ENCODE data around the gene GPC5.

GPC5 gene

GRCh38 chr13:91537376-91537775 lies 139.0 kb downstream of the GPC5 start:
- DNase-seq (ENCODE audit: low read depth in 2 of 2): no peak

DNA sequence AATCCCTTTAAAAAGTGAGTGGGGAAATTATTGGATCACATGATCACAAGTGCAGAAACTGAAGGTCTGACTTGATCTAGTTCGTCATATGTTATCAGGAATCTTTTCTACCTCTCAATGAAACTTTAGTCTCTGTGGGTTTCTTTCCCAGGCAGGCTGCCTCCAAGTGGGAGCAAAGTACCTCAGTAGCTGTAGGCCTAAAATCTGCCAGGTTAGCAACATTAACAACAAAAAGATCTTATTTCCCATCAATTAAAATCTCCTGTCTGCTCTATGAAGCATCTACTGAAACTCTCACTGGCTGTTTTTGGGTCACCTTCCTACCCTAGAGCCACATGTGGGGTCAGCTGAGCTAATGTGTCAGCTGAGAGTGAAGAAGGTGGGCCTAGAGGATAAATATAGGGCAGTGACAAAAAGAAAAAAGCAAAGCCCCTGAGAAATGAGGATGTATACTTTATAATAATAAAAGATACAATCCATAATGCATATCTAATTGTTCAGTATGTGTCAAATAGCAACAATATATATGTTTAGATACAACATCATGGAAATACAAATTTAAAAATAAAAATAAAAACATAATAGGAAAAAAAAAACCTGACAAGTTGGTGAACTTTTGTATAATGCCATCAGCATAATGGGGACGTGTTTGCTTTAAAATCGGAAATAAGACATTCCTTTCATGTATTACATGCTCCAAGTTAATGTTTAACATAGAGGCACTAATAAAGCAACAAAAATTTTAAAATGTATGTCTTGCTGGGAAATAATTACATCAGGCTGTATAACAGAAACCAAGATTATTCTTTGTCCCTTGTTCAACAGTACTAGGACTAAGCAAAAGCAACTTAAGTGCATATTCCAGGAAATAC lies 141.1 kb downstream of the GPC5 start:
- DNase-seq (ENCODE audit: low read depth in 2 of 2): no peak

GRCh38 chr13:91540158-91540736 lies 141.8 kb downstream of the GPC5 start:
- no peak for DNase-seq (ENCODE audit: low read depth in 2 of 2)

GRCh38 chr13:91544723-91545122 lies 146.3 kb downstream of the GPC5 start:
- DNase-seq (ENCODE audit: low read depth in 2 of 2): no peak

DNA sequence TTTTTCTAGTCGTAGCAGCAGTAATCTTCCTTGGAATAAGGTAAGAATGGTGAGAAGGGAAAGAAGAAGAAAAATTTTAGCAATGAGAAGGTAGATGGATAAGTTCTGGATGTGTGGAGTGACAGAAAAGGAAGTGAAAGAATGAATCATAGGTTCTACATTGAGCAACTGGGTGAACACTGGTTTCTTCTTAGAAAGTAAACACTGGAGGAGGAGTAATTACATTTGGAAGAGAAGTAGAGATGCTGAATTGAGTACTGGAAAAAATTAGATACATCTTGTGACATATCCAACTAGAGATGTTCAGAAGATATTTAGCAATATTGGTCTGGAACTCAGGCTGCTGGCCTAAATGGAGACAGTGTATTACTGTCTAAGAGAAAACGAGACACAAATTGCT lies 148.5 kb downstream of the GPC5 start:
- no peak for DNase-seq (ENCODE audit: low read depth in 2 of 2)

DNA sequence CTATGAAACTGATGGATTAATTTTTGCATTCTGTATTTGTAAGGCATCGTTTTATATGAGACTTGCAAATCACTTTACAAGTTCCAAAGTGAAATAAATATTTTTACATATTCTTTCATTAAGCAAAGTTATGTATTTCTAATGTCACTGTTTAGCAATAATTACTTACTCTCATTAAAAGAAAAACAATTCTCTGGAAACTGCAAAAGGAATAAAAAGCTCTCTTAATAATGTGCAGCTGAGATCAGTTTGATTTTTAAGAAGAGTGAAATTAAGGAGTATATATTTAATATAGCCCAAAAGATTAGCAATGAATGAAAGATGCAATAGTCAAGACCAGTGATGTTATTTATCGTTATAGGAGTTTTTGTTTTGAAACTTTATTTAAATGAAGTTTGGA lies 155.2 kb downstream of the GPC5 start:
- DNase-seq (ENCODE audit: low read depth in 2 of 2): no peak

DNA sequence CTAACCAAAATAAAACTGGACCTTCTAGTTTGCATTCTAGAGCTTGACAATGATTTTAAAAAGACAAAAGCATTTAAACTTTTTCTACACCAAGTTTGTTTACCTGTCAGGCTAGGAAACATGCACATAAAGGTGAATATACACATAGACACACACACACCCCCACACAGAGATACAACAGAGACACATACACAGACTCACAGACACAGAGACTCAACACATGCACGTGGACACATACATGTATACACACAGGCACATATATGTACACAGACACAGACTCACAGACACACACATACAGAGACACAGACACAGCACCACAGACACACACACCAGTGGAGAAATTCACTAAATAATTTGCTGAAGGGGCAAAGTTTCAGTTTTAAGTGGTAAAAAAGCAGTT lies 155.7 kb downstream of the GPC5 start:
- no peak for DNase-seq (ENCODE audit: low read depth in 2 of 2)

GRCh38 chr13:91557328-91558090 lies 159.1 kb downstream of the GPC5 start:
- peak; percentile 23 to 24 for DNase-seq (ENCODE audit: low read depth in 2 of 2)

- no peak for DNase-seq (ENCODE audit: low read depth in 2 of 2)
These were observed 165.4 kb downstream of the GPC5 start for GRCh38 chr13:91563799-91564198.

DNA sequence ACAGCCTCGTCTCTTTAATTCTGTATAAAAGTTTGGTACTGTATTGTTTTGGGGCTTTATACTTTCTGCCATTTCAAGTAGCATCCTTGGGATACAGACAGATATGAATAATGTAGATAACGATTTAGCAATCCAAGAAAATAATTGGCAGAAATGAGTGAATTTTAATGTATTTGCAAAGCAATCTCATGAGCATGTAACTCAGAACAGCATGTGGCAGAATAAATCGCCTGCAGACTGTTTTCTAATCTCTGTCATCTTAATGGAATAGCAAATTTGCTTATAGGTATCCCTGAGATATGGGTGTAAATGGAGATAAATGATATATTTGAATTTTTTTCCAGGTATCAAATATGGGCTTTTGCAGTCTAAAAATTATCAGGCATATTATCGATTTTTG lies 166.0 kb downstream of the GPC5 start:
- DNase-seq (ENCODE audit: low read depth in 2 of 2): no peak

DNA sequence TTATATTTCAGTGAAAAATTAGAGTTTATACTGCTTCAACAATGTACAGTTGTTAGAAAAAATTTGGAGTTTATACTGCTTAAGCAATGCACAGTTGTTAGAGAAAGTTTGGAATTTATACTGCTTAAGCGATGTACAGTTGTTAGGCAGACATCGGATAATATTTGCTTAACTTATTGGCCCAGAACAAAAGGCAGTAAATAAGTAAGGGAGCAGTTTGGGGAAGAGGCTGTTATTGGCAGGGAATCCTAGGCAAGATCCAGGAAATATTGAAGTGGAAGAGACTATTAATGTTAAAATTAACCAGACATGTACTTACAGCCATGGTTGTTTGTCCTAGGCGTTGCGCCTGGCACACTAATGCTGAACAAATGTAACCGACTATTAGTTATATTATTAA lies 166.9 kb downstream of the GPC5 start:
- no peak for DNase-seq (ENCODE audit: low read depth in 2 of 2)

DNA sequence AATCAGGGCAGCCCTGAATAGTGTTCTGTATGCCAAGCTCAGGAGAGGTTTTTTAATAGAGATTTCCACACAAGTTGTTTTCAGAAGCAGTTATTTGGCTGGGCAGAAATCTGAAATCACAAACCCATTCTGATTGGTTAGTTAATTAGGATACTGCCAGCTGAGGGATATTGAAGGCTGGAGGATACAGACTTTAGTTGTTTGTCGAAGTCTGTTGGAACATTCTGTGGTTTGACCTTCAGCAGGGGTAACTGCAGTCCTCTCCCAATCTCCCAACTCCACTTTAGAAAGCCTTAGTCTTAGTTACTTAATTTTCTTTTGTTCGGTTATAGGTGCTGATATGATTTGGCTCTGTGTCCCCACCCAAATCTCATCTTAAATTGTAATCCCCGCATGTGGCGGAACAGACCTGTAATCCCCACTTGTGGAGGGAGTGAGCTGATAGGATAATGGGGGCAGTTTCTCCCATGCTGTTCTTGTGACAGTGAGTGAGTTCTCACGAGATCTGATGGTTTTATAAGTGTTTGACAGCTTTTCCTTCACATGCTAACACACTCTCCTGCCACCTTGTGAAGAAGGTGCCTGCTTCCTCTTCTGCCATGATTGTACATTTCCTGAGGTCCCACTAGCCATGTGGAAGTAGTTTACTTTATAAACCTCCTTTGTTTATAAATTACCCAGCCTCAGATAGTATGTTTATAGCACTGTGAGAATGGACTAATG lies 169.2 kb downstream of the GPC5 start:
- DNase-seq (ENCODE audit: low read depth in 2 of 2): no peak

DNA sequence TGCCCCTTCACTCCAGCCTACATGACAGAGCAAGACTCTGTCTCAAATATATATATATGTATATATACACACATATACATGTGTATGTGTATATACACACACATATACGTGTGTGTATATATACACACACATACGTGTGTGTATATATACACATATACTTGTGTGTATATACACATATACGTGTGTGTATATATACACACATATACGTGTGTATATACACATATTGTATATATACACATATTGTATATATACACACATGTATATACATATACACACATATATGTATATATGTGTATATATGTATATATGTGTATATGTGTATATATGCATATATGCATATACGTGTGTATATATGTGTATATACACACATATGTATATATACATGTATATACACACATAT lies 173.3 kb downstream of the GPC5 start:
- no peak for DNase-seq (ENCODE audit: low read depth in 2 of 2)

- no peak for DNase-seq (ENCODE audit: low read depth in 2 of 2)
These were observed 174.0 kb downstream of the GPC5 start for GRCh38 chr13:91572439-91572838.

- DNase-seq (ENCODE audit: low read depth in 2 of 2): no peak
These were observed 174.7 kb downstream of the GPC5 start for GRCh38 chr13:91572944-91573598.

GRCh38 chr13:91574766-91575165 lies 176.3 kb downstream of the GPC5 start:
- DNase-seq (ENCODE audit: low read depth in 2 of 2): no peak

DNA sequence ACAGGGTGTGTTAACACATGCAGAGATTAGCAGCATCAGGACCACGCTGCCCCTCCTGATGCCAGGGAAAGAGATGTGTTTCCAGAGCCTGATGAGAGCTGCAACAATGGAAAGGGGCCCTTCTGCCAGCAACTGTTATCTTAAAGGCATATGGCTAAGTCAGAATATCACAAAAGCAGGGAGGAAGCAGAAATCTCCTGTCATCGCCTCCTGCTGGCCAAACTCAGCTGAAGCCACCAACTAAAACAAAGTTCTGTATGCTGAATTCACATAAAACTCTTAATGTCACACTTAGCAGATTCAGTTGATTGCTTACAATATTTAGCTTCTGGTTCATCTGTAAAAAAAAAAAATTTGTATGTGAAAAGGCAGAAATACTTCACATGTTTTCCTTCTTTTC lies 178.2 kb downstream of the GPC5 start:
- DNase-seq (ENCODE audit: low read depth in 2 of 2): no peak

GRCh38 chr13:91579320-91579719 lies 180.9 kb downstream of the GPC5 start:
- no peak for DNase-seq (ENCODE audit: low read depth in 2 of 2)

DNA sequence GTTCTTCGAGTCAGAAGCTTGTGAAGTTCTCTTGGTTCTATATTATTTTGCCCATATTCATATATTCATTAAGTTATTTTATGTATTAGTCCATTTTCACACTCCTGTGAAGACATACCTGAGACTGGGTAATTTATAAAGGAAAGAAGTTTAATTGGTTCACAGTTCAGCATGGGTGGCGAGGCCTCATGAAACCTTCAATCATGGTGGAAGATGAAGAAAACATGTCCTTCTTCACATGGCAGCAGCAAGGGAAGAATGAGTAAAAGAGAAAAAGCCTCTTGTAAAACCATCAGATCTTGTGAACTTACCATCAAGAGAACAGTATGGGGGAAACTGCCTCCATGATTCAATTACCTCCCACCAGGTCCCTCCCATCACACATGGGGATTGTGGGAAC lies 182.3 kb downstream of the GPC5 start:
- DNase-seq (ENCODE audit: low read depth in 2 of 2): no peak

DNA sequence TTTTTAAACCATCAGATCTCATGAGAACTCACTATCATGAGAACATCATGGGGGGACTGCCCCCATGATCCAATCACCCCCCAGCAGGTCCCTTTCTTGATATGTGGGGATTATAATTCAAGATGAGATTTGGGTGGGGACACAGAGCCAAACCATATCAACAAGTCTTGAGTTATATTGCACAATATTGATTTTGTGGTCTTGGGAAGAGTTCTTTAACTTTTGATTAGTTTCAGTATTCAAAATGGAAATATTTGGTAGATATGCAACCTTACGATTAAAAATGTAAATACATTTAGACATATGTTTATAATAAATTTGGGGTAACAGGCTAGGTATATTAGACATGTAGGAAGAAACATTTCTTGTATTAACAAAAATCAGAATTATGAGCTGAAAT lies 188.2 kb downstream of the GPC5 start:
- DNase-seq (ENCODE audit: low read depth in 2 of 2): no peak

DNA sequence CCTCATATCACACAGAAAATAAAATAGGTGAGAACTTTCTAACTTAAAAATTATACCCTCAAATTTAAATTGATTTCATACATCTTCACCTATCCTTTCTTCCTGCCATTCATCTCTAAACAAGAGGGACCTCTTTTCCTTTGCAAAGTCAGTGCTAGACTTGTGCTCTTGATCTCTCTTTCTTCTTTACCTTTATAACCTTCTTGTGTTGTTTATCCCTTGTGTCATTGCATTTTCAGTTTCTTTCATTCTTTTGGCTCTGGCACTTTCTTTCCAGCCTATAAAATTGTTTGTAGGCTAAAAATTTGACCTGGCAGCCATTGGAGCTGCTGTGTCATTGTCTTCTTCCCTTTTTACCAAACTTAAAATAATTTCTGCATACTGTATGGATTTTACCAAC lies 190.1 kb downstream of the GPC5 start:
- no peak for DNase-seq (ENCODE audit: low read depth in 2 of 2)

Data from fibroblast of skin of left quadriceps (primary cell).